ENCODE results near the gene CLASP1. TPM values are rescaled to one million over a fixed set of nuclear protein-coding genes. Genes with fewer than 3 reads are reported as not detected.

The CLASP1 gene
- total and polyA plus RNA-seq, 2 experiments from 2014 or later: 16.6 to 56.3 TPM

DNA sequence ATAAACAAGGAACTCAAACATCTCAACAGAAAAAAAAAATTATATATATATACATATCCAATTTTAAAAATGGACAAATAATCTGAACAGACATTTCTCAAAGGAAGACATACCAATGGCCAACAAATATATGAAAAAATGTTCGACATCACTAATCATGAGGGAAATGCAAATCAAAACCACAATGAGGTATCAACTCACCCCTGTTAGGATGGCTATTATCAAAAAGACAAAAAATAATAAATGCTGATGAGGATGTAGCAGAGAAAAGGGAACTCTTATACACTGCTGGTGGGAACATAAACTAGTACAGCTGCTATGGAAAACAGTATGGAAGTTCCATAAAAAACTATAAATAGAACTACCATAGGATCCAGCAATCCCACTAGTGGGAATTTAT lies 46.1 kb downstream of the CLASP1 start:
- 0 out of 3 replicates have a peak, but pooled peaks cover 2% of the 10 kb centered on the region for H3K4me1 Mint-ChIP-seq
- H3K9me3 Mint-ChIP-seq: no peaks in the 10 kb centered on the region
- DNase-seq (ENCODE audit: low spot score) (no peak), ATAC-seq (no peak)
- no peaks in the 10 kb centered on the region for H3K27me3 Mint-ChIP-seq (ENCODE audit: insufficient read depth, low read depth, poor library complexity)
- H3K4me3 ChIP-seq: no peak overlapping the region
- no peaks in the 10 kb centered on the region for H3F3A ChIP-seq (replicated peaks; ENCODE audit: low read depth)
- peaks cover 86% of the 10 kb centered on the region for H3K79me2 ChIP-seq (replicated peaks; ENCODE audit: insufficient read depth)
- no peaks in the 10 kb centered on the region for H3K27me3 ChIP-seq (ENCODE audit: insufficient read depth)
- H3K4me1 ChIP-seq (ENCODE audit: insufficient read depth): no peaks in the 10 kb centered on the region
- peaks cover 5% of the 10 kb centered on the region for H4K20me1 ChIP-seq (replicated peaks; ENCODE audit: insufficient read depth)
- peaks cover 11% of the 10 kb centered on the region; the same call in 2 of the 3 replicates for H3K36me3 Mint-ChIP-seq (ENCODE audit: low read depth)
- no peak overlapping the region for H2AFZ ChIP-seq
- no peaks in the 10 kb centered on the region for H3K9me2 ChIP-seq (ENCODE audit: insufficient read depth)
- H3K36me3 ChIP-seq (ENCODE audit: insufficient read depth): no peaks in the 10 kb centered on the region; the same call in none of the 2 replicates
- TF ChIP-seq ZNF114 (CRISPR knock-in tag; IDR thresholded peaks at IDR 0.05) (no peak), STAT1 (IDR thresholded peaks at IDR 0.05; ENCODE audit: unreplicated experiment) (no peak), CREB1 (CRISPR knock-in tag; IDR thresholded peaks at IDR 0.05; ENCODE audit: low read depth) (no peak), JUNB (IDR thresholded peaks at IDR 0.05; ENCODE audit: unreplicated experiment) (no peak), EZH2phosphoT487 (IDR thresholded peaks at IDR 0.05; ENCODE audit: unreplicated experiment) (no peak), POLR2AphosphoS5 (IDR thresholded peaks at IDR 0.05; ENCODE audit: low read depth) (no peak), NANOG (IDR thresholded peaks at IDR 0.05; ENCODE audit: borderline replicate concordance) (no peak), EZH2 (IDR thresholded peaks at IDR 0.05; ENCODE audit: low read depth, unreplicated experiment) (no peak), ZNF331 (CRISPR knock-in tag; IDR thresholded peaks at IDR 0.05; ENCODE audit: low read depth) (no peak)
- TF ChIP-seq, protein P1, sequence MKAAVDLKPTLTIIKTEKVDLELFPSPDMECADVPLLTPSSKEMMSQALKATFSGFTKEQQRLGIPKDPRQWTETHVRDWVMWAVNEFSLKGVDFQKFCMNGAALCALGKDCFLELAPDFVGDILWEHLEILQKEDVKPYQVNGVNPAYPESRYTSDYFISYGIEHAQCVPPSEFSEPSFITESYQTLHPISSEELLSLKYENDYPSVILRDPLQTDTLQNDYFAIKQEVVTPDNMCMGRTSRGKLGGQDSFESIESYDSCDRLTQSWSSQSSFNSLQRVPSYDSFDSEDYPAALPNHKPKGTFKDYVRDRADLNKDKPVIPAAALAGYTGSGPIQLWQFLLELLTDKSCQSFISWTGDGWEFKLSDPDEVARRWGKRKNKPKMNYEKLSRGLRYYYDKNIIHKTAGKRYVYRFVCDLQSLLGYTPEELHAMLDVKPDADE (IDR thresholded peaks at IDR 0.05): no peak
- TF ChIP-seq, protein P2, sequence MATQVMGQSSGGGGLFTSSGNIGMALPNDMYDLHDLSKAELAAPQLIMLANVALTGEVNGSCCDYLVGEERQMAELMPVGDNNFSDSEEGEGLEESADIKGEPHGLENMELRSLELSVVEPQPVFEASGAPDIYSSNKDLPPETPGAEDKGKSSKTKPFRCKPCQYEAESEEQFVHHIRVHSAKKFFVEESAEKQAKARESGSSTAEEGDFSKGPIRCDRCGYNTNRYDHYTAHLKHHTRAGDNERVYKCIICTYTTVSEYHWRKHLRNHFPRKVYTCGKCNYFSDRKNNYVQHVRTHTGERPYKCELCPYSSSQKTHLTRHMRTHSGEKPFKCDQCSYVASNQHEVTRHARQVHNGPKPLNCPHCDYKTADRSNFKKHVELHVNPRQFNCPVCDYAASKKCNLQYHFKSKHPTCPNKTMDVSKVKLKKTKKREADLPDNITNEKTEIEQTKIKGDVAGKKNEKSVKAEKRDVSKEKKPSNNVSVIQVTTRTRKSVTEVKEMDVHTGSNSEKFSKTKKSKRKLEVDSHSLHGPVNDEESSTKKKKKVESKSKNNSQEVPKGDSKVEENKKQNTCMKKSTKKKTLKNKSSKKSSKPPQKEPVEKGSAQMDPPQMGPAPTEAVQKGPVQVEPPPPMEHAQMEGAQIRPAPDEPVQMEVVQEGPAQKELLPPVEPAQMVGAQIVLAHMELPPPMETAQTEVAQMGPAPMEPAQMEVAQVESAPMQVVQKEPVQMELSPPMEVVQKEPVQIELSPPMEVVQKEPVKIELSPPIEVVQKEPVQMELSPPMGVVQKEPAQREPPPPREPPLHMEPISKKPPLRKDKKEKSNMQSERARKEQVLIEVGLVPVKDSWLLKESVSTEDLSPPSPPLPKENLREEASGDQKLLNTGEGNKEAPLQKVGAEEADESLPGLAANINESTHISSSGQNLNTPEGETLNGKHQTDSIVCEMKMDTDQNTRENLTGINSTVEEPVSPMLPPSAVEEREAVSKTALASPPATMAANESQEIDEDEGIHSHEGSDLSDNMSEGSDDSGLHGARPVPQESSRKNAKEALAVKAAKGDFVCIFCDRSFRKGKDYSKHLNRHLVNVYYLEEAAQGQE (IDR thresholded peaks at IDR 0.05; ENCODE audit: unreplicated experiment): no peak
- TF ChIP-seq, protein P3, sequence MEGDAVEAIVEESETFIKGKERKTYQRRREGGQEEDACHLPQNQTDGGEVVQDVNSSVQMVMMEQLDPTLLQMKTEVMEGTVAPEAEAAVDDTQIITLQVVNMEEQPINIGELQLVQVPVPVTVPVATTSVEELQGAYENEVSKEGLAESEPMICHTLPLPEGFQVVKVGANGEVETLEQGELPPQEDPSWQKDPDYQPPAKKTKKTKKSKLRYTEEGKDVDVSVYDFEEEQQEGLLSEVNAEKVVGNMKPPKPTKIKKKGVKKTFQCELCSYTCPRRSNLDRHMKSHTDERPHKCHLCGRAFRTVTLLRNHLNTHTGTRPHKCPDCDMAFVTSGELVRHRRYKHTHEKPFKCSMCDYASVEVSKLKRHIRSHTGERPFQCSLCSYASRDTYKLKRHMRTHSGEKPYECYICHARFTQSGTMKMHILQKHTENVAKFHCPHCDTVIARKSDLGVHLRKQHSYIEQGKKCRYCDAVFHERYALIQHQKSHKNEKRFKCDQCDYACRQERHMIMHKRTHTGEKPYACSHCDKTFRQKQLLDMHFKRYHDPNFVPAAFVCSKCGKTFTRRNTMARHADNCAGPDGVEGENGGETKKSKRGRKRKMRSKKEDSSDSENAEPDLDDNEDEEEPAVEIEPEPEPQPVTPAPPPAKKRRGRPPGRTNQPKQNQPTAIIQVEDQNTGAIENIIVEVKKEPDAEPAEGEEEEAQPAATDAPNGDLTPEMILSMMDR (conservative IDR thresholded peaks at IDR 0.05; ENCODE audit: low read depth in 2 of 2): no peak
- TF ChIP-seq, protein P4, sequence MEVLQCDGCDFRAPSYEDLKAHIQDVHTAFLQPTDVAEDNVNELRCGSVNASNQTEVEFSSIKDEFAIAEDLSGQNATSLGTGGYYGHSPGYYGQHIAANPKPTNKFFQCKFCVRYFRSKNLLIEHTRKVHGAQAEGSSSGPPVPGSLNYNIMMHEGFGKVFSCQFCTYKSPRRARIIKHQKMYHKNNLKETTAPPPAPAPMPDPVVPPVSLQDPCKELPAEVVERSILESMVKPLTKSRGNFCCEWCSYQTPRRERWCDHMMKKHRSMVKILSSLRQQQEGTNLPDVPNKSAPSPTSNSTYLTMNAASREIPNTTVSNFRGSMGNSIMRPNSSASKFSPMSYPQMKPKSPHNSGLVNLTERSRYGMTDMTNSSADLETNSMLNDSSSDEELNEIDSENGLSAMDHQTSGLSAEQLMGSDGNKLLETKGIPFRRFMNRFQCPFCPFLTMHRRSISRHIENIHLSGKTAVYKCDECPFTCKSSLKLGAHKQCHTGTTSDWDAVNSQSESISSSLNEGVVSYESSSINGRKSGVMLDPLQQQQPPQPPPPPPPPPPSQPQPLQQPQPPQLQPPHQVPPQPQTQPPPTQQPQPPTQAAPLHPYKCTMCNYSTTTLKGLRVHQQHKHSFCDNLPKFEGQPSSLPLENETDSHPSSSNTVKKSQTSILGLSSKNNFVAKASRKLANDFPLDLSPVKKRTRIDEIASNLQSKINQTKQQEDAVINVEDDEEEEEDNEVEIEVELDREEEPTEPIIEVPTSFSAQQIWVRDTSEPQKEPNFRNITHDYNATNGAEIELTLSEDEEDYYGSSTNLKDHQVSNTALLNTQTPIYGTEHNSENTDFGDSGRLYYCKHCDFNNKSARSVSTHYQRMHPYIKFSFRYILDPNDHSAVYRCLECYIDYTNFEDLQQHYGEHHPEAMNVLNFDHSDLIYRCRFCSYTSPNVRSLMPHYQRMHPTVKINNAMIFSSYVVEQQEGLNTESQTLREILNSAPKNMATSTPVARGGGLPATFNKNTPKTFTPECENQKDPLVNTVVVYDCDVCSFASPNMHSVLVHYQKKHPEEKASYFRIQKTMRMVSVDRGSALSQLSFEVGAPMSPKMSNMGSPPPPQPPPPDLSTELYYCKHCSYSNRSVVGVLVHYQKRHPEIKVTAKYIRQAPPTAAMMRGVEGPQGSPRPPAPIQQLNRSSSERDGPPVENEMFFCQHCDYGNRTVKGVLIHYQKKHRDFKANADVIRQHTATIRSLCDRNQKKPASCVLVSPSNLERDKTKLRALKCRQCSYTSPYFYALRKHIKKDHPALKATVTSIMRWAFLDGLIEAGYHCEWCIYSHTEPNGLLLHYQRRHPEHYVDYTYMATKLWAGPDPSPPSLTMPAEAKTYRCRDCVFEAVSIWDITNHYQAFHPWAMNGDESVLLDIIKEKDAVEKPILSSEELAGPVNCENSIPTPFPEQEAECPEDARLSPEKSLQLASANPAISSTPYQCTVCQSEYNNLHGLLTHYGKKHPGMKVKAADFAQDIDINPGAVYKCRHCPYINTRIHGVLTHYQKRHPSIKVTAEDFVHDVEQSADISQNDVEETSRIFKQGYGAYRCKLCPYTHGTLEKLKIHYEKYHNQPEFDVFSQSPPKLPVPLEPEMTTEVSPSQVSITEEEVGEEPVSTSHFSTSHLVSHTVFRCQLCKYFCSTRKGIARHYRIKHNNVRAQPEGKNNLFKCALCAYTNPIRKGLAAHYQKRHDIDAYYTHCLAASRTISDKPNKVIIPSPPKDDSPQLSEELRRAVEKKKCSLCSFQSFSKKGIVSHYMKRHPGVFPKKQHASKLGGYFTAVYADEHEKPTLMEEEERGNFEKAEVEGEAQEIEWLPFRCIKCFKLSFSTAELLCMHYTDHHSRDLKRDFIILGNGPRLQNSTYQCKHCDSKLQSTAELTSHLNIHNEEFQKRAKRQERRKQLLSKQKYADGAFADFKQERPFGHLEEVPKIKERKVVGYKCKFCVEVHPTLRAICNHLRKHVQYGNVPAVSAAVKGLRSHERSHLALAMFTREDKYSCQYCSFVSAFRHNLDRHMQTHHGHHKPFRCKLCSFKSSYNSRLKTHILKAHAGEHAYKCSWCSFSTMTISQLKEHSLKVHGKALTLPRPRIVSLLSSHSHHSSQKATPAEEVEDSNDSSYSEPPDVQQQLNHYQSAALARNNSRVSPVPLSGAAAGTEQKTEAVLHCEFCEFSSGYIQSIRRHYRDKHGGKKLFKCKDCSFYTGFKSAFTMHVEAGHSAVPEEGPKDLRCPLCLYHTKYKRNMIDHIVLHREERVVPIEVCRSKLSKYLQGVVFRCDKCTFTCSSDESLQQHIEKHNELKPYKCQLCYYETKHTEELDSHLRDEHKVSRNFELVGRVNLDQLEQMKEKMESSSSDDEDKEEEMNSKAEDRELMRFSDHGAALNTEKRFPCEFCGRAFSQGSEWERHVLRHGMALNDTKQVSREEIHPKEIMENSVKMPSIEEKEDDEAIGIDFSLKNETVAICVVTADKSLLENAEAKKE (CRISPR knock-in tag; IDR thresholded peaks at IDR 0.05): no peak
- H3K4me2 ChIP-seq: no peak overlapping the region
- H3K4me3 Mint-ChIP-seq: no peak overlapping the region
- H3K27ac Mint-ChIP-seq: no peak overlapping the region
- no peak overlapping the region for H3K27ac ChIP-seq (ENCODE audit: low read depth)
